AG09319 (cell line): ENCODE measurements around the gene MFNG.

Experiments
- DNase-seq: peaks from one replicate; pipeline ENCODE4 v3.0.0-alpha.2; 2010; ENCODE audit warnings: low read depth; ENCODE audit errors: extremely low read depth
- TF ChIP-seq, protein P1 (sequence below): IDR thresholded peaks from 2 replicates; pipeline ENCODE4 v1.5.1; 2011; ENCODE audit warnings: low read depth, mild to moderate bottlenecking, inconsistent platforms, low read length, moderate library complexity

The MFNG gene

DNA sequence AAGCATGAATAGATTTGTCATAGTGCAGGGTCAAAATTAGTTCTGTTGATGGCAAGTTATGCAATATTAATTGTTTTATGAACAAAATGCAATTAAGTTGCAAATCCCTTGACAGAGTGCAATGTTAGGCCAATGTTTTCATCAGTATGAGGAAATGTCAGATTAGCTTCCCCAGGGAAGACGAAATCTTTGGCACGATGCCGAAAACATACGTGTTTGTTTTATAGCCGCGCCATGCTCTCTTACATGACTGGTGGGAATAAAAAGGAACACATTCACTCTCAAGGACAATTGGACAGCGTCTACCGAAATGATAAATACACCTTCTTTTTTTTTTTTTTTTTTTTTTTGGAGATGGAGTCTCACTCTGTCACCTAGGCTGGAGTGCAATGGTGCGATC, 27.0 kb downstream of the MFNG start:
- no peak for DNase-seq
- TF ChIP-seq, protein P1, sequence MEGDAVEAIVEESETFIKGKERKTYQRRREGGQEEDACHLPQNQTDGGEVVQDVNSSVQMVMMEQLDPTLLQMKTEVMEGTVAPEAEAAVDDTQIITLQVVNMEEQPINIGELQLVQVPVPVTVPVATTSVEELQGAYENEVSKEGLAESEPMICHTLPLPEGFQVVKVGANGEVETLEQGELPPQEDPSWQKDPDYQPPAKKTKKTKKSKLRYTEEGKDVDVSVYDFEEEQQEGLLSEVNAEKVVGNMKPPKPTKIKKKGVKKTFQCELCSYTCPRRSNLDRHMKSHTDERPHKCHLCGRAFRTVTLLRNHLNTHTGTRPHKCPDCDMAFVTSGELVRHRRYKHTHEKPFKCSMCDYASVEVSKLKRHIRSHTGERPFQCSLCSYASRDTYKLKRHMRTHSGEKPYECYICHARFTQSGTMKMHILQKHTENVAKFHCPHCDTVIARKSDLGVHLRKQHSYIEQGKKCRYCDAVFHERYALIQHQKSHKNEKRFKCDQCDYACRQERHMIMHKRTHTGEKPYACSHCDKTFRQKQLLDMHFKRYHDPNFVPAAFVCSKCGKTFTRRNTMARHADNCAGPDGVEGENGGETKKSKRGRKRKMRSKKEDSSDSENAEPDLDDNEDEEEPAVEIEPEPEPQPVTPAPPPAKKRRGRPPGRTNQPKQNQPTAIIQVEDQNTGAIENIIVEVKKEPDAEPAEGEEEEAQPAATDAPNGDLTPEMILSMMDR: no peak

GRCh38 chr22:37457093-37457893, 28.9 kb downstream of the MFNG start:
- TF ChIP-seq, protein P1: peak; percentile 97
- DNase-seq: no peak

GRCh38 chr22:37456346-37456745, 29.8 kb downstream of the MFNG start:
- TF ChIP-seq, protein P1: no peak
- DNase-seq: no peak

DNA sequence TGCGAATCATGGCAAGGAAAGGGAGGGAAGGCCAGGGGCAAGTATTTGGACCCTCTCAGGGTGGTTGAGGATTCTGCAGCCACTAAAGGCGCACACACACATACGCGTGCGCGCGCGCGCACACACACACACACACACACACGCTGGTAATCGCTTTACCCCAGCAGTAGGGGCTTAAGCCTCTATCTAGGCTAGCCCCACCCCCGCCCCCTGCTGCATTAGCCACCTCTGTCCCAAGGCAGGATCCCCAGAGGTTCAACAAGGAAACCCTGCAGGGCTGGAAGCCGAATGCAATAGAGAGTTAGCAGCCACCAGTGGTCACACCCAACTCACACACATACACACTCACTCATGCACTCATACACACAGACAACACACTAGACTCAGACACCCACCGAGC, 30.3 kb downstream of the MFNG start:
- TF ChIP-seq, protein P1: no peak
- no peak for DNase-seq

DNA sequence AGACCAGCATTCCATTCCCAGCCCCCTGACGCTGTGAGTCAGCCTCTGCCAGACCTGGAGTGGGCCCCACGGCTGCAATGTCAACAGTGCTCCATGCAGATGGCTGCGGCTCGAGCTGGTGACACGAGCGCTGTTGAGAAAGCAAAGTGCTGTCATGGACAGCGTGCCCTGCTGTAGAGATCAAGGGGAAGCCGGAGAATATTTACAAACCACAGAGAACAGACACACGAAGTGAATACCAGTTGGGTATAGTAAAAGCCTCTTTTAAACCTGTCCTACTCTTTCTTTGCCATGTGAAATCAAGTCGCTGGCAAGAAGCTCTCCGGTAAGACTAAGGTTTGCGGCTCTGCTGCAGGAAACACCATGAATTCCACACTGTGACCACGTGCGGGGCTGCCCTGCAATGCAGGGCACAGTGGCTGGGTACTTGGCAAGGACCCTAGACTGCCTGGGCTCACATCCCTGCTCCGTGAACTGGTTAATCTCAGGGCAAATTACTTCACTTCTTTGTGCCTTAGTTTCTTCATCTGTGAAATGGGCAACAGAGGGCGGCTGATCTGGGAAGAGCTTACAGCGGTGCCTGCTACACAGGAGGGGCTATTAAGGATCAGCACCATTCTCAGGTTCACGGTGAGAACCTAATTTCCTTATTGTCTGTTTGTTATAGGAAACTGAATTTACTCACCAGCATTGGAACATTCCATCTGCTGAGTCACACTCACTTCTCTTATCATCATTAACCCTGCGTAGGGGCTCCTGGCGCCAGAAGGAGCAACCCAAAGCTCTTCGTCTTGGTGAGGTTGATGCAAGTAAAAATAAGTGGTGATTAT, 31.1 kb downstream of the MFNG start:
- TF ChIP-seq, protein P1: no peak
- DNase-seq: no peak

GRCh38 chr22:37453696-37454095, 32.5 kb downstream of the MFNG start:
- no peak for DNase-seq
- TF ChIP-seq, protein P1: no peak

DNA sequence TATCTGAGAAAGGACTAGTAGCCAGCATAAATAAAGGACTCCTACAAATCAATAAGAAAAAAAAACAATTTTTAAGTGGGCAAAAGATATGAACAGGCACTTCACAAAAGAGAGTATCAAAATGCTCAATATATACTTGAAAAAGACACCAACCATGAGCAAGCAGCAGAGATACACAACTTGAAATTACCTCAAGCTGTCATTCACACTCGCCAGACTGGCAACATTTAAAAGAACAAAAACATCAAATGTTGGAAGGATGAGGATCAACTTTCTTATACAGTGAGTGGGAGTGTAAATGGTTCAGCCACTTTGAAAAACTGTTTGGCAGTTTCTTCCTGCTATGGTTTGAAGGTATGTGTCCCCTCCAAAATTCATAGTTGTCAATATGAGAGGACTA, 35.0 kb downstream of the MFNG start:
- DNase-seq: no peak
- TF ChIP-seq, protein P1: no peak
